Astrocyte (in vitro differentiated cells and primary cell): ENCODE results near the gene DNAH17. TPM values are rescaled to one million over a fixed set of nuclear protein-coding genes. Genes with fewer than 3 reads are reported as not detected.

ENCODE experiments used
- DNase-seq: peaks from one replicate; pipeline ENCODE4 v3.0.0-alpha.2; 2010; ENCODE audit warnings: low read depth
- FAIRE-seq: peaks from 2 replicates; lab custom pipeline; 2011; peaks lifted over from hg19 to GRCh38; lab: Jason Lieb, UNC
- H2AFZ ChIP-seq: 2 replicates; pipeline ENCODE4 v1.6.0; 2012; ENCODE audit warnings: low read depth, low read length, inconsistent platforms
- H3K27ac ChIP-seq: 2 replicates; pipeline ENCODE4 v1.5.1; 2011; ENCODE audit warnings: low read depth, low read length, inconsistent platforms
- H3K27me3 ChIP-seq: 2 replicates; pipeline ENCODE4 v1.6.0; 2011; ENCODE audit warnings: low read length, inconsistent platforms; ENCODE audit not compliant: insufficient read depth
- H3K36me3 ChIP-seq: 2 replicates; pipeline ENCODE4 v1.5.1; 2011; ENCODE audit warnings: low read length, inconsistent platforms; ENCODE audit not compliant: insufficient read depth
- H3K4me1 ChIP-seq: 2 replicates; pipeline ENCODE4 v1.5.1; 2011; ENCODE audit warnings: low read length, inconsistent platforms; ENCODE audit not compliant: insufficient read depth
- H3K4me2 ChIP-seq: 2 replicates; pipeline ENCODE4 v1.6.0; 2012; ENCODE audit warnings: low read length, inconsistent platforms
- H3K4me3 ChIP-seq: 2 replicates; pipeline ENCODE4 v1.5.1; 2011; ENCODE audit warnings: low read depth, mild to moderate bottlenecking, low read length, inconsistent platforms; ENCODE audit not compliant: insufficient read depth
- H3K79me2 ChIP-seq: 2 replicates; pipeline ENCODE4 v1.6.0; 2012; ENCODE audit warnings: mild to moderate bottlenecking, low read length, inconsistent platforms; ENCODE audit not compliant: insufficient read depth
- H3K9ac ChIP-seq: 2 replicates; pipeline ENCODE4 v1.6.0; 2012; ENCODE audit warnings: mild to moderate bottlenecking, low read length, inconsistent platforms
- H3K9me3 ChIP-seq: 2 replicates; pipeline ENCODE4 v1.5.1; 2012; ENCODE audit warnings: low read depth, mild to moderate bottlenecking, low read length, inconsistent platforms; ENCODE audit not compliant: insufficient read depth
- H4K20me1 ChIP-seq: 2 replicates; pipeline ENCODE4 v1.6.0; 2012; ENCODE audit warnings: low read length, inconsistent platforms; ENCODE audit not compliant: insufficient read depth
- H3K27ac Mint-ChIP-seq: one replicate; pipeline ENCODE4 v1.8.0; 2021; ENCODE audit warnings: mild to moderate bottlenecking, mixed read lengths; ENCODE audit not compliant: unreplicated experiment
- H3K27me3 Mint-ChIP-seq: one replicate; pipeline ENCODE4 v1.8.0; 2021; ENCODE audit warnings: low read depth, mixed read lengths; ENCODE audit not compliant: unreplicated experiment
- H3K36me3 Mint-ChIP-seq: one replicate; pipeline ENCODE4 v1.8.0; 2021; ENCODE audit warnings: low read depth, mixed read lengths; ENCODE audit not compliant: unreplicated experiment
- H3K4me1 Mint-ChIP-seq: one replicate; pipeline ENCODE4 v1.8.0; 2021; ENCODE audit warnings: low read depth, mixed read lengths; ENCODE audit not compliant: unreplicated experiment
- H3K4me3 Mint-ChIP-seq: one replicate; pipeline ENCODE4 v1.8.0; 2021; ENCODE audit warnings: mild to moderate bottlenecking, moderate library complexity, mixed read lengths; ENCODE audit not compliant: unreplicated experiment
- H3K9me3 Mint-ChIP-seq: one replicate; pipeline ENCODE4 v1.8.0; 2021; ENCODE audit warnings: mild to moderate bottlenecking, mixed read lengths; ENCODE audit not compliant: unreplicated experiment
- EZH2 ChIP-seq: IDR thresholded peaks from 2 replicates; pipeline ENCODE4 v1.6.1; 2012; ENCODE audit warnings: mild to moderate bottlenecking, low read length, inconsistent platforms; ENCODE audit not compliant: insufficient read depth
- total RNA-seq: library from RNA; stranded (reverse); gene quantifications from 2 replicates; pipeline ENCODE4 v1.2.1, GENCODE V29; 2021
- TF ChIP-seq, protein P1 (sequence below): IDR thresholded peaks from 2 replicates; pipeline ENCODE4 v1.5.1; 2011; ENCODE audit warnings: low read depth, mild to moderate bottlenecking, inconsistent platforms, low read length, moderate library complexity; ENCODE audit not compliant: insufficient read depth

DNAH17 gene
- total RNA-seq, 1 donor from 2014 or later, result 0.14 TPM

DNA sequence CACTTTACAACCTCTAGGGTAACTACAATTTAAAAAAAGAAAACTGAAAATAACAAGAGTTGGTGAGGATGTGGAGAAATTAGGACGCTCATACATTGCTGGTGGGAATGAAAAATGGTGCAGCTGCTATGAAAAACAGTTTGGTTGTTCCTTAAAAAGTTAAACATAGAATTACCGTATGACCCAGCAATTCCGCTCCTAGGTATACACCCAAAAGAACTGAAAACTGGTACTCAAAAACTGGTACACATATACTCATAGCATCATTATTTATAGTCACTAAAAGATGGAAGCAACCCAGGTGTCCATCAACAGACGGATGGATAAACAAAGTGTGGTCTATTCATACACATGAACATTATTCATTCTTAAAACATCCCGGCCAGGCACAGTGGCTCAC is 42.9 kb upstream of the DNAH17 start:
- H3K9me3 Mint-ChIP-seq, result peaks cover 3% of the 10 kb centered on the region
- no peak overlapping the region for H3K27ac ChIP-seq
- no peak overlapping the region for H3K27ac Mint-ChIP-seq
- DNase-seq (no peak), FAIRE-seq (no peak)
- H3K9ac ChIP-seq, result no peak overlapping the region
- no peaks in the 10 kb centered on the region for H4K20me1 ChIP-seq
- H3K79me2 ChIP-seq, result no peaks in the 10 kb centered on the region
- H3K36me3 Mint-ChIP-seq, result no peaks in the 10 kb centered on the region
- H3K4me2 ChIP-seq, result no peak overlapping the region
- H3K4me3 Mint-ChIP-seq, result no peak overlapping the region
- no peaks in the 10 kb centered on the region for H3K9me3 ChIP-seq
- no peak overlapping the region for H3K4me3 ChIP-seq
- H2AFZ ChIP-seq, result no peak overlapping the region
- no peaks in the 10 kb centered on the region for H3K36me3 ChIP-seq
- no peaks in the 10 kb centered on the region for H3K4me1 Mint-ChIP-seq
- H3K27me3 Mint-ChIP-seq, result peaks cover 19% of the 10 kb centered on the region
- TF ChIP-seq, protein P1, sequence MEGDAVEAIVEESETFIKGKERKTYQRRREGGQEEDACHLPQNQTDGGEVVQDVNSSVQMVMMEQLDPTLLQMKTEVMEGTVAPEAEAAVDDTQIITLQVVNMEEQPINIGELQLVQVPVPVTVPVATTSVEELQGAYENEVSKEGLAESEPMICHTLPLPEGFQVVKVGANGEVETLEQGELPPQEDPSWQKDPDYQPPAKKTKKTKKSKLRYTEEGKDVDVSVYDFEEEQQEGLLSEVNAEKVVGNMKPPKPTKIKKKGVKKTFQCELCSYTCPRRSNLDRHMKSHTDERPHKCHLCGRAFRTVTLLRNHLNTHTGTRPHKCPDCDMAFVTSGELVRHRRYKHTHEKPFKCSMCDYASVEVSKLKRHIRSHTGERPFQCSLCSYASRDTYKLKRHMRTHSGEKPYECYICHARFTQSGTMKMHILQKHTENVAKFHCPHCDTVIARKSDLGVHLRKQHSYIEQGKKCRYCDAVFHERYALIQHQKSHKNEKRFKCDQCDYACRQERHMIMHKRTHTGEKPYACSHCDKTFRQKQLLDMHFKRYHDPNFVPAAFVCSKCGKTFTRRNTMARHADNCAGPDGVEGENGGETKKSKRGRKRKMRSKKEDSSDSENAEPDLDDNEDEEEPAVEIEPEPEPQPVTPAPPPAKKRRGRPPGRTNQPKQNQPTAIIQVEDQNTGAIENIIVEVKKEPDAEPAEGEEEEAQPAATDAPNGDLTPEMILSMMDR, result no peak
- no peak for TF ChIP-seq EZH2
- H3K4me1 ChIP-seq, result no peaks in the 10 kb centered on the region
- H3K27me3 ChIP-seq, result peaks cover 5% of the 10 kb centered on the region

DNA sequence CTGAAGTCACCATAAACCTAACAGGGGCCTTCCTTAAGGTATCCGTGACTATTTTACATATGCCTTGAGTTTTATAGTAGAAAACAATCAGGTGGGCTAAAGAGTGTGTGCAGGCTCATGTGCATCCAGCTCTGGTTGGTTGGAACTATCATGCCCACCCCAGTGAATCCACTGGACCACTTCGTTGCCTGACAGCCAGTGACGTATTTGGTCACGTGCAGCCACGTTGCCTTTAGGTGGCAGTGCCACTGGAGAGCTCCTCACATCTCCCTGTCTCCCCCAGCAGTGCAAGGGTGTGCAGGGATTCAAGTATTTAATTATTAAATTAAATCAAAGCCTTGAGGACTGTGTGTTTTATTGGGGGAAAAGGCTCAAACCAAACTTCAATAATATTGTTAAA is 42.1 kb upstream of the DNAH17 start:
- peaks cover 3% of the 10 kb centered on the region for H3K9me3 Mint-ChIP-seq
- no peaks in the 10 kb centered on the region for H3K36me3 Mint-ChIP-seq
- H3K27me3 Mint-ChIP-seq, result peaks cover 19% of the 10 kb centered on the region
- Histone ChIP-seq H3K9ac (no peak overlapping the region), H3K27ac (no peak overlapping the region), H3K36me3 (no peaks in the 10 kb centered on the region), H3K79me2 (no peaks in the 10 kb centered on the region), H3K4me2 (no peak overlapping the region), H3K4me3 (no peak overlapping the region), H3K27me3 (peaks cover 4% of the 10 kb centered on the region), H4K20me1 (no peaks in the 10 kb centered on the region), H2AFZ (no peak overlapping the region), H3K9me3 (no peaks in the 10 kb centered on the region), H3K4me1 (no peaks in the 10 kb centered on the region)
- H3K27ac Mint-ChIP-seq, result no peak overlapping the region
- H3K4me1 Mint-ChIP-seq, result no peaks in the 10 kb centered on the region
- FAIRE-seq (no peak), DNase-seq (no peak)
- no peak overlapping the region for H3K4me3 Mint-ChIP-seq
- no peak for TF ChIP-seq EZH2
- TF ChIP-seq, protein P1, result no peak

DNA sequence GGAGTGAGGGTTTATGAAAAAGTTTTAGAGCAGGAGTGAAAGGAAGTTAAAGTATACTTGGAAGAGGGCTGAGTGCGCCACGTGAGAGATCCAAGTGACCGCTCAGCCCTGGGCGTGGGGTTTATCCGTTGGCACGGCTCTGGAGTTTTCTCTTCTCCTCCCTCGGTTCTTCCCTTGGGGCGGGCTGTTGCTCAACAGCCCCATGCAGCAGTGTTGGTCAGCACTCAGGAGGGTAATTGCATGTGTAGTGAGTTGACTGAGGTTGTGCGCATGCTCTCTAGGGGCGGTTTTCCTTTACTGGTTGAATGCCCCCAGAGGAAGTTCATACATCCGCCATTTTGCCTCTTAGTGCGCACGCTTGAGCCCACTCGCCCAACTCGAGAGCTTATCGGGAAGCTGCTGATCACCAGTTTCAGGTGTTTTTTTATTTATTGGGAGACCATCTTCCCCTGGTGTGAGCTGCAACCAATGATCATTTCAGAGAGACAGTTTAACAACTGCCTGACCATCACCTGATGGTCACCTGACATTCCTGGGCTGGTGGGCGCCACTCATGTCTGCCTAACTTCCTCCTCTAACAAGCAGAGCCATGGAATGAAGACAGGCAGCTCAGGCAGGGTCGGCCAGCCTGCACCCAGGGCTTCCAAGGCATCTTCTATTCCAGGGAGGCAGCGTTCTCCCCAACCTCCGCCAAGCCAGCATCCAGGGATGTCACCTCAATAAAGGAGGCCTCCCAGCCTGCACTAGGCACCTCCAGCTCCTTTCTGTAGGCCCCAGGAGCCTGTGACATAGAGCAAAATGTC is 41.3 kb upstream of the DNAH17 start:
- Histone ChIP-seq H3K27ac (no peak overlapping the region), H3K4me3 (no peak overlapping the region), H4K20me1 (no peaks in the 10 kb centered on the region), H3K9me3 (no peaks in the 10 kb centered on the region), H3K27me3 (peaks cover 4% of the 10 kb centered on the region), H3K36me3 (no peaks in the 10 kb centered on the region), H3K9ac (no peak overlapping the region), H3K4me2 (no peak overlapping the region), H2AFZ (no peak overlapping the region), H3K4me1 (no peaks in the 10 kb centered on the region), H3K79me2 (no peaks in the 10 kb centered on the region)
- no peak overlapping the region for H3K27ac Mint-ChIP-seq
- no peak overlapping the region for H3K4me3 Mint-ChIP-seq
- DNase-seq (no peak), FAIRE-seq (no peak)
- no peaks in the 10 kb centered on the region for H3K36me3 Mint-ChIP-seq
- H3K27me3 Mint-ChIP-seq, result peaks cover 18% of the 10 kb centered on the region
- peaks cover 3% of the 10 kb centered on the region for H3K9me3 Mint-ChIP-seq
- no peak for TF ChIP-seq EZH2
- TF ChIP-seq, protein P1, result no peak
- H3K4me1 Mint-ChIP-seq, result no peaks in the 10 kb centered on the region
